ENCODE measurements around the gene HMGB2.

HMGB2 gene

DNA sequence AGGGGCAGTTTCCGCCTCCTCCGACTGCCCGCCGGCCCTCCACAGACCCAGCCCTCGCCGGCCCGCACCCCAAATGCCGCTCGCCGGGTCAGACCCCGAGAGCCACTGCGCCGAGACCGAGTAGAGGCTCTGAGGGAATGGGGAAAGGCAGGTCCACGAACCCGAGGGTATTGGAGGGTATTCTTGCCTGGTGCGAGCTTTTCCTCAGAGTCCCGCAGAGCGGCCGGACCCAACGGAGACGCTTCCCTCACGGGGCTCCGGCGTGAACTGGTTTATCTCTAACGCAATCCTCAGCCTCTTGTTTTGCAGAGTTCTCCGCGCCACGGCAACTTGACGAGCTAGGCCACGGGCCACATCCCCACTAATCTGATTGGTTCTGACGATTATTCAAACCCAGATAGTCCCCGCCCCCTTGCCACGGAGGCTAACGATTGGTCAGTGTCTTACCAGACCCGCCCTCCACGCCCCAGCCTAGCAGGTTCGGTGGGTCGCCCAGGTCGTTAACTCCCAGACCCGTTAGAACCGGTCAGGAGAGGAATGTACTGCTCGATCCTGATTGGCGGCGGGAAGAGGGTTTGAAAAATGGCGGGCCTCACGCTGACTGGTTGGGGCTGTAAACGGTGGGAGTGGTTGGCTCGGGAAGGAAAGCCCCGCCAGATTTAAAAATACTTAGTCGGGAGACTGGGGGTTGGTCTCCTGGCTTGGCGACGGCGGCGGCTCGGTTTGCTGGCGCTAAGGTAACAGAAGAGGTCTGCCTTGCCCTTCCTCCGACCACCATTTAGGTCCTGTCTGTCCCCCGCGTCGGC lies at the start of gene HMGB2:
HMGB2 (minus strand) TSS at position 274 of the 806 bp plus-strand sequence. CDS start 709 bp downstream, outside the sequence.
- DNase-seq (ENCODE audit: low read depth) = peak; percentile 99

DNA sequence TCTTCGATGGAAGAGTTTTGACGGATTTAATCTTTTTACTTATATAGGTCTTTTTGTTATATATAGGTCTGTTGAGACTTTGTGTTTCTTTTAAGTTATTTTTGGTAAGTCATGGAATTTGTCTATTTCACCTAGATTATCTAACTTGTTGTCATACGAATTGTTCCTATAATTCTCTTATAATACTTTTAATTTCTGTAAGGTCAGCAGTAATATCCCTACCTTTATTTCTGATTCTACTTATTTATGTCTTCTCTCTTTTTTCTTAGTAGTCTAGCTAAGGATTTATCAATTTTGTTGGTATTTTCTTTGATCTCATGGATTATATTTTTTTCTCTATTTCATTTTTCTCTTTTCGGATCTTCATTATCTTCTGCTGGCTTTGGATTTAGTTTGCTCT lies 48.2 kb upstream of the HMGB2 start:
- no peak for DNase-seq (ENCODE audit: low read depth)

DNA sequence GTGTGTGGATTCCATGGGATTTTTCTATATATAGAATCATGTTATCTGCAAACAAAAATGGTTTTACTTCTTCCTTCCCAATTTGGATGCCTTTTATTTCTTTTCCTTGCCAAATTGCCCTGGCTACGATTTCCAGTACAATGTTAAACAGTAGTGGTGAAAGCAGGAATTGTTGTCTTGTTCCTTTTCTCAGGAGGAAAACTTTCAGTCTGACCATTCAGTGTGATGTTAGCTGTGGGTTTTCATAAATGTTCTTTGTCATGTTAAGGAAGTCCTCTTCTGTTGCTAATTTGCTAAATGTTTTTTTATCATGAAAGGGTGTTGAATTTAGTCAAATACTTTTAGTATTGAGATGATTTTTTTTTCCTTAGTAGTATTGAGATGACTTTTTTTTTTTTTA lies 47.5 kb upstream of the HMGB2 start:
- DNase-seq (ENCODE audit: low read depth) = no peak

DNA sequence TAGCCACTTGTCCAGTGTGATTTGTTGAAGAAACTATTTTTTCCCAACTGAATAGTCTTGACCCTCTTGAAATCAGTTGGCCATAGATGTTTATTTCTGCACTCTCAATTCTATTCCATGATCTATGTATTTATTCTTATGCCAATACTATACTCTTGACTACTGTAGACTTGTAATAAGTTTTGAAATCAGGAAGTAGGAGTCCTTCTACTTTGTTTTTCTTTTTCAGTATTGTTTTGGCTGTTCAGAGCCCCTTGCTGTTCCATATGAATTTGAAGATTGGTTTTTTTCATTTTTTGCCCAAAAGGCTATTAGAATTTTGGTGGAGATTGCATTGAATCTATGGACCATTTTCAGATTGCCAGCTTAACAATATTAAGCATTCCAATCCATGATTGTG lies 46.8 kb upstream of the HMGB2 start:
- no peak for DNase-seq (ENCODE audit: low read depth)

DNA sequence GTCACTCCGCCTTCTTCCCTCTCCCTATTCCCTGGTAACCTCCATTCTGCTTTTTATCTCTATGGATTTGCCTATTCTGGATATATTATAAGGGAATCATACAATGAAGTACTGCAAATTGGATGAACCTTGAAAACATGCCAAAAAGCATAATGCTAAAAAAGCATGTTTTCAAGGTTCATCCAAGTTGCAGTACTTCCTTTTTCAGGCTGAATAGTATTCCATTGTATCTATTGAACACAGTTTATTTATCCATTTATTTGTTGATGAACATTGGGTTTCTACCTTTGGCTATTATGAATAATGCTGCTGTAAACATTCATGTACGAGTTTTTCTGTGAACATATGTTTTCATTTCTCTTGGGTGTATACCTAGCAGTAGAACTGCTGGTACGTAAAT lies 45.8 kb upstream of the HMGB2 start:
- DNase-seq (ENCODE audit: low read depth) = no peak

DNA sequence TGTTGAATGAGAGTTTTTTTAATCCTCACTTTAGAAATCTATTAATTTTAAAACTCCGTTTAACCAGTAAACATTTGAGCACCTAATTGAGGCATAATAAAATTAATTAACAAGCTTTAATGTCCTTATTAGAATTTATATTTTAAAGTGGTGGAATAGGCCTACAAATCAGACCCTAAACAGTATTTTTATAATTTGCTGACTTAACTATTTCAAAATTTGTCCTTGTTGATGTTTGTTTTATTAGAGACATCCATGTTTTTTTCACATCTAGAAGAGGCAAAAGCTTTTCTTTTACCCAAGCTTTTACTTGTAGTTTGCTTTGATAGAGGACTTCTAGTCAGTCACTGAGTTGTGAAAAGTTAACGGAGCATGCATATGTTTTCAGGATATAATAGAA lies 40.4 kb upstream of the HMGB2 start:
- DNase-seq (ENCODE audit: low read depth) = no peak

DNA sequence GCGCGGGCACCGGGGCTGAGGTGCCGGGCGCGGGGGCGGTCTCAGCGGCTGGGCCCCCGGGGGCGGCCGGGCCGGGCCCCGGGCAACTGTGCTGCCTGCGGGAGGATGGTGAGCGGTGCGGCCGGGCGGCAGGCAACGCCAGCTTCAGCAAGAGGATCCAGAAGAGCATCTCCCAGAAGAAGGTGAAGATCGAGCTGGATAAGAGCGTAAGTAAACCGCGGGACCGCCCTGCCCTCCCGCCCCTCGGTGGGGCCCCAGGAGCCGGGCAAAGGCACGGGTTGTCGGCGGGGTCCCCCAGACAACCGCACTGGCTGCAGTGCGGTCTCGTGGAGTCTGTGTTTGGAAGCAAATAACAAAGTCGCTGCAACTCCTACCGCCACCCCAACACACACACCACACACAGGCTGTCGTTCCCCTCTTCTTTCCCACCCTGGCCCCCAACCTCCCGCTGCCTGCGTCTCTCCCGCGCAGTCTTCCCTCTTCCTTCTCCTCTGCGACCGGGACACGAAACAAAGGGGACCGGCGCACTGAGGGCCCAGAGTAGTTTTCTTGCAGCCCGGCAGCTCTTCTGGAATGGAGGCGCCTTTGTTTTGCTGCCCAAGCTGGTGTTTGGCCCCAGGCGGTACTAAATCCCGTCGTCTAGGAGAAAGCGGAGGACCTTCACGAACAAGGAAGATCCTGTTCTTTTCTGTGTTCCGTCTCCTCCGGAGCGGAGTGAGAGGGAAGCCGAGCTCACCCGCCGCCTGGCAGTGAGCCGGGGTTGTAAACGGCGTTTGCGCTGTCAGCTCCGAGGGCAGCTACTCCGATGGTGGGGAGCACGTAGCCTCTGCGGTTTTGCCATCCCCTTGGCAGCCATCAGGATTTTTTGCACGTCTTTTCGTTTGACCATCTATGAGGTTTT lies 37.4 kb upstream of the HMGB2 start:
- no peak for DNase-seq (ENCODE audit: low read depth)

DNA sequence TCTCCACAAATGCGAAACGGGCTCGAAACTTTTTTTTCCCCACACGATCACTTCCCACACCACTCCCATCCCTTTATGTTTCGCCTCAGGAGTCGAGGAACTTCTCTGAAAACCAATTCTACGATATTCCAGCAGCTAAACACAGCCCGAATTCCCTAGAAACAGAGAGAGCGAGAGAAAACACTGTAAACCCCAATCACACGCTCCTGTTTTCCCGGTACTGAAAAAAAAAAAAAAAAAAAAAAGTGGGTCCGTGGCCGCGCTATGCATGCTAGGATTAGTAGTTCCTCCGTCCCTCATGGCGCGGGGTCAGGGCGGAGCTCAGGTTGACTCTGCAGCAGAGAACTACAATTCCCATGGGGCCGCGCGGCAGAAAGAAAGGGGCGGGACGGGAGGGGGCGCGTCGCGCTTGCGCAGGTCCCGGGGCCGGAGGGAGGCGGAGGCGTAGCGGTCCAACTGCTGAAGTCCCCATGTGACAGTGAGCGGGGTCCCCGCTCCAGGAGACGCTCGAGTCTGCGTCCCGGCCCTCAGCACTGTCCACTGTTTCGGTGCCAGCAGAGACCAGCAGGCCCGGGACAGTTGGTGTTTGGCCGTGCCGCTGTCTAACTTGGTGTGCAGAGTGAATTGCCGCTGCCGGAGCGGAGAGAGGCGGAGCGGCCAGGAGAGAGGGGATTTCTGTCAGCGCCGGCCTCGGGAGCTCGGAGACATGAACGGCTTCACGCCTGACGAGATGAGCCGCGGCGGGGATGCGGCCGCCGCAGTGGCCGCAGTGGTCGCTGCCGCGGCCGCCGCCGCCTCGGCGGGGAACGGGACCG lies 36.5 kb upstream of the HMGB2 start, which contains the start of gene SAP30:
SAP30 (plus strand) TSS at position 478 of the 815 bp plus-strand sequence; CDS start at position 707, 229 bp downstream.
- peak; percentile 84 for DNase-seq (ENCODE audit: low read depth)

DNA sequence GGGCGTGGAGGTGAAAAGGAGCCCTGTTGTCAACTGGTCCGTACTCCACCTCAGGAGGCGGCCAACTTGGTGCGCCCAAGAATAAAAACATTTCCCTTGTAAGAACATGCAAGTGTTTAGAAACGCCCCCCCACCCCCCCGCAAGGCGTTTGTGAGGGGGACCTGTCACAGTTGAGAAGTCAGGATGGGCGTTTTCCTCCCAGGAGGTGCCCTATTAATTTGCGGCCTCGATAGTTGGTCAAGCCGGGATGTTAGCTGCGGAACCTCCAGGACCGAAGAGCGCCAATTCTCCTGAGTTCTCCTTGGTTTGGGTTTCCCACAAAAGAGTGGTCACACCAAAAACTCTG lies 35.9 kb upstream of the HMGB2 start:
- no peak for DNase-seq (ENCODE audit: low read depth)

DNA sequence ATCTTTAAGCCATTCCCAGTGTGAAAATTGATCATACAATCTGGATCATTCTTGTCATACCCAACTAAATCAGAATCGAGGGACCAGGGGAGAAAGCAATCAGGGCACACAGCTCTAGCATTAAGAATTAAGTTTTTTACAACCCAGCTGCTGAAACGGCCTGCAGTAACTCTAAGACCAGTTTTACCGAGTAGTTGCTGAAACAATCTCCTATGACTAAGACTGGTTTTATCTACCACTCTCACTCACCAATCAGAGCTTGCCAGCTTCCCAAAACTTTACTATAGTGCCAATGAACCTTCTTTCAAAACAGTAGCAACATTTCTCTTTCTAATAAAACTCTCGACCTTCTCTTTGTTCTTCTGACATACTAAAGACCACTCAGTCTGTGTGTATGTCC lies 33.8 kb upstream of the HMGB2 start:
- DNase-seq (ENCODE audit: low read depth) = no peak

DNA sequence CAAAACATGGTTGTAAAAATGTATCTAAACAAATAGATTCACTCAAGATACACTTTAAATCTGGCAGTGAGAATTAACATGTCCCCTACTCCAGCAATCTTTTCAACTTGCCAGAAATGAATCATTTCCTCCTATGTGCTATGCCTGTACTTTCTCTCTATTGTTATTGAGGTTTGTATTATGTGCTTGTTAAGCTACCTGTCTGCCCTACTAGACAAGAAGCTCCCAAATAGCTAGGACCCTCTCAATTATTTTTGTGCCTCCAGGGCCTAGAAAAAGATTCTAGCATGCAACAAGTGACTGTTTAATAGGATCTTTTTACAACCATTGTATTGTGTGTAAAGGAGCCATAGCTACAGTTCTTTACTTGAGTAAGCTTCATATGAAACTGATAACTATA lies 33.1 kb upstream of the HMGB2 start:
- no peak for DNase-seq (ENCODE audit: low read depth)

DNA sequence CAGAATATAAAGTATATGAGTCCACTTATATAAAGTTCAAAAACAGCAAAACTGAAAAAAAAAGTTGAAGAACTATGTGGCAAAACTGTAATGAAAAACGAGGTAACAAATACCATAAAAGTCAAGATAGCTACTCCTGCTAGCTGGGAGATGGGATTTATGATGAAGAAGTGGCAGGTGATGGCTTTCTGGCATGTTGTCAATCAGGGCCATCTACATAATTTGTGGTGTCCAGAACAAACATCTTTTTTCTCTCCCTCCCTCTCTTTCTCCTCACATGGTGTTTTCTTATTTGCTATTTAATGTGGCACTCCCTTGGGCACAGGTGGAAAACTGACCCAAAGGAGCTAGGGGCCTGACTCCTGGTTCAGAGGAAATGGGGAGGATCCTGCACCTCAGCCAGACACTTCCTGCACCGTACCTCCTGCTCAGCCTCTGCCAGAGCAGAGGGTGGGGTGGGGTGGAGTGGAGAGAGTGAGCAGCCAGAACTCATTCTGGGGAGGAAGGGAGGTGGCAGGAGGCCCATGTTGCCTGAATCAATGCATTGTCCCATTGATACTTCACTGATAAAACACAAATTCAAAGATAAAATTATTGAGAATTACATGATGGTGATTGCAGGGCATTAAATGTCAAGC lies 31.3 kb upstream of the HMGB2 start:
- no peak for DNase-seq (ENCODE audit: low read depth)

DNA sequence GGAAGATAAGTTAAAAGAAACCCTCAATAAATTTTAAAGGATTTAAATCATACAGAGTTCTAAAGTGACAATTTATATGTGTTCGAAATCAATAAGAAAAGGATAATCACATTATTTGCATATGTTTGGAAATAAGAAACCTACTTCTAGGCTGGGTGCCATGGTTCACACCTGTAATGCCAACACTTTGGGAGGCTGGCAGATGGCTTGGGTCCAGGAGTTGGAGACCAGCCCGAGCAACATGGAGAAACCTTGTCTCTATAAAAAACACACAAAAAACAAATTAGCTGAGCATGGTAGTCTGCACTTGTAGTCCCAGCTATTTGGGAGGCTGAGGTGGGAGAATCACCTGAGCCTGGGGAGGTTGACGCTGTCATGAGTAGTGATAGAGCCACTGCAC lies 28.5 kb upstream of the HMGB2 start:
- no peak for DNase-seq (ENCODE audit: low read depth)

DNA sequence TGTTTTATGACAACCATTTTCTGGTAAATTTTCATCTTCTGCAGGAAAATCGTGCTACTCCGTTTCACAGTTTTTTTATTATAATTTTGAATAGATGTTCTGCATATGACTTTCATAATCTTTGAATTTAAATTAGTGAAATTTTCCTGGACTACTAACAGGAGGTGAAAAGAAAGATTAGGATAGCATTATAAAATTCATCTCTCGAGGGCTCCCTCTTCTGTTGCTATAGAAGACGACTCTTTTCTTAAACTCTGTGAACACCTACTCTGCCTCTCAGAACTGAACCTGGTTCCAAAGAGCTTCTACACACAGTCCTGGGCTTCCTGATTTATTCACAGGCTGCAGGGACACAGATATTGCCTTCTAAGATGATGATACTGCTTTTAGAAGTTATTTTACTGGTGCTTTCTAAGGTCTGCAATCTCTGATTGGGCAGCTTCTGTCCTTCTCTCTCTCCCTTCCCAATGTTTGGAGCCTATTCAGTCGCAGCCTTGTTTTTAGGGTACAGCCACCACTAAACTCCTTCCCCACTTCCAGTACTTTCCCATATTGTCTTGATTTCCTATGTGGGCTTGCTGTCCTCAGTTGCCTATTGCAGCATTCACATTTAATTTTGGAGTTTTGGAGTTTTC lies 26.5 kb upstream of the HMGB2 start:
- no peak for DNase-seq (ENCODE audit: low read depth)

DNA sequence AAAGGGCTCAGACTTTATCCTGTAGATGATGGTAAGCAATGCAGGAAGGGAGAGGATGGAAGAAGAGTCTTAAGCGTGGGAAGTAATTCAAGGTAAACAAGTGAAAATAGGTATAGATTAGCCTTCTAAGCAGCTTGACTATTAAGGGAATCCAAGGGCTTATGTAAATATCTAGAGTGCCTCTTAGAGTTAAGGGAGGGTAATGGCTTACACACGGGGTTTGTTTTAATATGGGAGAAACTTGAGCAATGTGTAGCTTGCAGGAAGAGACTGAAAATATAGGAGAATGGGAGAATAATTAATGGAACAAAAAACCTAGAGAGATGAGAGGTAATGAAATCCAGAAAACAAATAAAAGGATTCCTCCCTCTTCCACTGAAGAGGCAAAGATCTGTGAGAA lies 23.8 kb upstream of the HMGB2 start:
- no peak for DNase-seq (ENCODE audit: low read depth)

DNA sequence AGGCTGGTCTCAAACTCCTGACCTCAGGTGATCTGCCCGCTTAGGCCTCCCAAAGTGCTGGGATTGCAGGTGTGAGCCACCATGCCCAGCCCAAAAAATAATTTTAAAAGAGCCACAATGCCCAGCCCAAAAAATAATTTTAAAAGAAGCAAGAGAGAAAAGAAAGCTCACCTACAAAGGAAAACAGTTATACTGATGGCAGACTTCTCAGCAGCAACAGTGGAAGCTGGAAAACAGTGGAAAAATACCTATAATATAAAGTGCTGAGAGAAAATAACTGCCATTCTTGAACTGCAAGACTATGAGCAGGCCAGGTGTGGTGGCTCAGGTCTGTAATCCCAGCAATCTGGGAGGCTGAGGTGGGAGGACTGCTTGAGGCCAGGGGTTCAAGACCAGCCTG lies 13.3 kb upstream of the HMGB2 start:
- no peak for DNase-seq (ENCODE audit: low read depth)

DNA sequence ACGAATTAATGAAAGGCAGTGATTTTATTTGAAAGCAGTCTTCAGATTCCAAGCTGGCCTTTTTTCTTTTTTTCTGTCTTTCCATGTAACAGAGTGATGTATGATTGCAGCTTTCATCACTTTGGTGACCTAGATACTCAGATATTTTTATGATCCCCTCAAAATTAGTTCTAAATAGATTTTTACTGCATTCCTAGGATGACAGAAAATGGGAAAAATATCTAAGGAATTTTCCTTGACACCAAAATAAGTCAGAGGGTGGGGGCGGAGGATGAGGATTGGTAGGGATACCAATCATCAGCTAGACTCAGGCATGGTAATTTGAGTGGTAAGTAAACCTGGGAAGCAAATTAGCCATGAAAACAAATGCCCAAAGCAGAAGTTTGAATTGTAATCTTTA lies 11.9 kb upstream of the HMGB2 start:
- DNase-seq (ENCODE audit: low read depth) = no peak

DNA sequence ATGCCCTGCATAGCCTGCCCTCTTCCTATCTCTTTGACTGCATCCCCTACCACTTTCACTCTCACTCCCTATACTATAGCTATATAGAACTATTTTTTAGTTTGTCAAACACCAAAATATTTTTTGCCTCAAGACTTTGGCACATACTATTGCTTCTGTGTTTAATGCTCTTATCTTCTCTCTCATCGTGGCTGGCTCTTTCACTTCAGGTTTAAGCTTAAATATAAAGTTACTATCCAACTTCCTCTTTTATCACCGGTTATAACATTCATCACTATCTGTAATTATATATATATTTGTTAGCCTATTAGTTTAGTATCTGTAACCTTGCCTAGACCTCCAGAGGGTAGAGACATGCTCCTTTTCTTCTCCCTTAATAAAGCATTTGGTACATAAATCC lies 11.5 kb upstream of the HMGB2 start:
- no peak for DNase-seq (ENCODE audit: low read depth)

DNA sequence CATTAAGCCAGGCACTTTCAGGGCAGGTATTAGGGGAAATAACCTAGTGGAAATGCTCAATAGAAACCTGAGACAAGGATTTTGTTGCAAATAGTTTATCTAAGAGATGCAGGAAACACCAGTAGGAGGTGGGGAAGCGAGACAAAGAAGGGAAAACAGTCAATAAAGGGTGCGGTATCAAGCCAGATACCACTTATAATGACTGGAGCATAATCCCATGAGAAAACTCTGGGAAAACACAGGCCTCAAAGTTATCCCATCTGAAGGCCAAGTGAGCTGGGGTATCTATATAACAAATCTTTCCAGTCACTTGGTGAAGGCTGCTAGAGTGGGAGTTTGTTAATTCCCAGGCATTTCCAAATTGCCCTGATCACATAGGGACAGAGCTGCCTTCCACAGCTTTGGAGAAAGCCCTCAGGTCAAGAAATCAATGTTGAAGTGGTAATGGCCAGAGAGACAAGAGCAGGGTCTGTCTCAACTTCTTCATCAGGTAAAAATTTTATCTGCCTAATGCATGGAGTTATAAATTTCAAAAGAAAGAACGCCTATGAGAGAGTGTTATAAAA lies 9.8 kb upstream of the HMGB2 start:
- DNase-seq (ENCODE audit: low read depth) = no peak

DNA sequence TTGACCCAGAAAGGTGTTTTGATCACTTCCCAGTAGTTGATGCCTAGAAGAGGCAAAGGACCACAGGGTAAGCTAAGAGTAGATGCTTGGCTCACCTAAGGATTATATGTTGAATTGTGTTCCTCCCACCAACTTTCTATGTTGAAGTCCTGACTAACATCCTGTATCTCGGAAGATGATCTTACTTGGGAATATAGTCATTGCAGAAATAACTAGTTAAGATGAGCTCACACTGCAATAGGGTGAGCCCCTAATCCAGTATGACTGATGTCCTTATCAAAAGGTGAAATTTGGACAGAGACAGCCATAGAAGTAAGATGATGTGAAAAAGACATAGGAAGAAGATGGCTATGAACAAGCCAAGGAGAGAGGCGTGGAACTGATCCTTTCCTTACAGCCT lies 3.3 kb upstream of the HMGB2 start:
- DNase-seq (ENCODE audit: low read depth) = no peak

Measured in CMK (cell line).